Small intestine (tissue), 7 donors: ENCODE measurements around the gene PACS1. TPM values are rescaled to one million over a fixed set of nuclear protein-coding genes. Genes with fewer than 3 reads are reported as not detected.

Experiments
- DNase-seq, 2 donors: peaks; one replicate each; pipeline versions ENCODE4 v3.0.0 to v3.0.0-alpha.2; 2013
- FAIRE-seq: peaks from 2 replicates; lab custom pipeline; 2012; peaks lifted over from hg19 to GRCh38; lab: Jason Lieb, UNC
- H3K27ac ChIP-seq, 3 donors: one replicate each; pipeline ENCODE4 v1.5.1; 2013; ENCODE audit warnings: low read length in 2 of 3, mild to moderate bottlenecking in 2 of 3, control low read depth in 1 of 3, inconsistent platforms in 1 of 3, low read depth in 1 of 3, moderate library complexity in 1 of 3
- H3K27me3 ChIP-seq, 3 donors: one replicate each; pipeline ENCODE4 v1.6.1; 2013; ENCODE audit warnings: low read length in 3 of 3, inconsistent platforms in 1 of 3; ENCODE audit not compliant: control insufficient read depth in 3 of 3, insufficient read depth in 3 of 3
- H3K36me3 ChIP-seq, 3 donors: one replicate each; pipeline ENCODE4 v1.6.1; 2013; ENCODE audit warnings: low read length in 3 of 3, inconsistent platforms in 1 of 3, low read depth in 1 of 3, mild to moderate bottlenecking in 1 of 3, moderate library complexity in 1 of 3; ENCODE audit not compliant: control insufficient read depth in 3 of 3, insufficient read depth in 2 of 3
- H3K4me1 ChIP-seq, 3 donors: one replicate each; pipeline ENCODE4 v1.6.1; 2013; ENCODE audit warnings: low read length in 2 of 3, inconsistent platforms in 1 of 3, low read depth in 1 of 3, mild to moderate bottlenecking in 1 of 3, moderate library complexity in 1 of 3; ENCODE audit not compliant: control insufficient read depth in 3 of 3, insufficient read depth in 2 of 3
- H3K4me3 ChIP-seq, 3 donors: one replicate each; pipeline ENCODE4 v1.5.1; 2013; ENCODE audit warnings: low read length in 3 of 3, control low read depth in 1 of 3, inconsistent platforms in 1 of 3, low read depth in 1 of 3, mild to moderate bottlenecking in 1 of 3, moderate library complexity in 1 of 3
- H3K9me3 ChIP-seq, 2 donors: one replicate each; pipeline ENCODE4 v1.6.1; 2013; ENCODE audit warnings: low read depth in 1 of 2, low read length in 1 of 2; ENCODE audit not compliant: control insufficient read depth in 2 of 2, insufficient read depth in 1 of 2
- WGBS, 3 donors: extraction: QIAGEN DNeasy Blood & Tissue Kit; methylation state at CpG; one replicate each; pipeline ENCODE4 v1.1.7; 2013; 5-methylcytosine and 5-hydroxymethylcytosine counted together
- polyA plus RNA-seq, 4 donors: library from polyadenylated mRNA; stranded (reverse) in 3 of 4; unstranded in 1 of 4; fragments of 200-250 nt in 3 of 4; fragments of 120-200 nt in 1 of 4; gene quantifications; one replicate each; pipeline versions ENCODE4 v1.2.1 to v1.2.3, GENCODE V29; 2013
- donor health status: healthy with polysubstance abuse.
- donor health status: control.
- donor health status: control.
- donor health status: Bipolar disorder and iron deficiency.
- donor health status: healthy.

The PACS1 gene
- polyA plus RNA-seq, 4 donors, result 4.0 to 22.9 (median 10.0) TPM

- 92 to 97% (median 97%) methylated on average over 6 to 7 of the region's 7 CpGs for WGBS, 3 donors
- H3K27me3 ChIP-seq, result no peaks in the 10 kb centered on the region
- H3K9me3 ChIP-seq, result no peaks in the 10 kb centered on the region
- H3K36me3 ChIP-seq, result peaks cover 14 to 58% (median 33%) of the 10 kb centered on the region in 3 donors
- no peak overlapping the region for H3K27ac ChIP-seq
- peaks cover 2 to 17% (median 4%) of the 10 kb centered on the region in 3 donors for H3K4me1 ChIP-seq
- no peak for FAIRE-seq
- no peak overlapping the region for H3K4me3 ChIP-seq
- DNase-seq, result no peak
Measured at GRCh38 chr11:66055021-66055420, 15.1 kb upstream of the PACS1 start.

GRCh38 chr11:66056501-66056900, 13.6 kb upstream of the PACS1 start:
- Histone ChIP-seq H3K4me1 (peaks cover 0 to 8% (median 4%) of the 10 kb centered on the region in 3 donors), H3K9me3 (no peaks in the 10 kb centered on the region), H3K36me3 (peaks cover 28 to 69% (median 40%) of the 10 kb centered on the region in 3 donors), H3K27ac (no peak overlapping the region), H3K4me3 (no peak overlapping the region), H3K27me3 (no peaks in the 10 kb centered on the region)
- FAIRE-seq (no peak), DNase-seq (no peak)
- 69 to 78% (median 75%) methylated on average over 7 of the region's 7 CpGs for WGBS, 3 donors

GRCh38 chr11:66059966-66060680, 9.9 kb upstream of the PACS1 start:
- no peaks in the 10 kb centered on the region for H3K27me3 ChIP-seq
- H3K4me3 ChIP-seq, result no peak overlapping the region
- no peak overlapping the region for H3K27ac ChIP-seq
- WGBS, 3 donors, result 79 to 81% (median 80%) methylated on average over 8 of the region's 8 CpGs
- H3K9me3 ChIP-seq, result peaks cover 0 to 6% of the 10 kb centered on the region in 2 donors
- H3K36me3 ChIP-seq, result peaks cover 45 to 74% (median 57%) of the 10 kb centered on the region in 3 donors
- no peaks in the 10 kb centered on the region for H3K4me1 ChIP-seq
- FAIRE-seq (no peak), DNase-seq (no peak)

GRCh38 chr11:66061268-66061667, 8.8 kb upstream of the PACS1 start:
- H3K4me3 ChIP-seq, result no peak overlapping the region
- 79 to 83% (median 79%) methylated on average over 6 of the region's 6 CpGs for WGBS, 3 donors
- no peak overlapping the region for H3K27ac ChIP-seq
- H3K4me1 ChIP-seq, result no peaks in the 10 kb centered on the region
- FAIRE-seq, result no peak
- peaks cover 42 to 70% (median 54%) of the 10 kb centered on the region in 3 donors for H3K36me3 ChIP-seq
- no peaks in the 10 kb centered on the region for H3K27me3 ChIP-seq
- peaks cover 0 to 6% of the 10 kb centered on the region in 2 donors for H3K9me3 ChIP-seq
- DNase-seq, result no peak

GRCh38 chr11:66062408-66062807, 7.7 kb upstream of the PACS1 start:
- Histone ChIP-seq H3K4me3 (no peak overlapping the region), H3K4me1 (no peaks in the 10 kb centered on the region), H3K36me3 (peaks cover 42 to 69% (median 46%) of the 10 kb centered on the region in 3 donors), H3K27ac (no peak overlapping the region), H3K9me3 (peaks cover 0 to 6% of the 10 kb centered on the region in 2 donors), H3K27me3 (no peaks in the 10 kb centered on the region)
- WGBS, 3 donors, result 96 to 98% (median 96%) methylated on average over 2 of the region's 2 CpGs
- DNase-seq (no peak), FAIRE-seq (no peak)

- Histone ChIP-seq H3K9me3 (peaks cover 0 to 6% of the 10 kb centered on the region in 2 donors), H3K27me3 (no peaks in the 10 kb centered on the region), H3K4me3 (no peak overlapping the region), H3K27ac (no peak overlapping the region), H3K36me3 (peaks cover 38 to 70% (median 38%) of the 10 kb centered on the region in 3 donors), H3K4me1 (peaks cover 0 to 6% (median 0%) of the 10 kb centered on the region in 3 donors)
- 95 to 98% (median 98%) methylated on average over 2 of the region's 2 CpGs for whole genome bisulfite sequencing, 3 donors
- FAIRE-seq (no peak), DNase-seq (no peak)
Measured at GRCh38 chr11:66063900-66064299, 6.2 kb upstream of the PACS1 start.

- no peak overlapping the region for H3K27ac ChIP-seq
- peaks cover 32 to 70% (median 34%) of the 10 kb centered on the region in 3 donors for H3K36me3 ChIP-seq
- DNase-seq, result no peak
- H3K4me3 ChIP-seq, result no peak overlapping the region
- H3K4me1 ChIP-seq, result peaks cover 0 to 11% (median 2%) of the 10 kb centered on the region in 3 donors
- 100% methylated on average over 1 of the region's 1 CpG for WGBS, 3 donors
- H3K27me3 ChIP-seq, result no peaks in the 10 kb centered on the region
- FAIRE-seq, result no peak
- H3K9me3 ChIP-seq, result peaks cover 0 to 6% of the 10 kb centered on the region in 2 donors
Measured at GRCh38 chr11:66064571-66064970, 5.5 kb upstream of the PACS1 start.

- H3K36me3 ChIP-seq, result peaks cover 17 to 52% (median 20%) of the 10 kb centered on the region in 3 donors
- no peak for FAIRE-seq
- 61 to 68% (median 67%) methylated on average over 3 of the region's 3 CpGs for WGBS, 3 donors
Measured at GRCh38 chr11:66066751-66067150, 3.3 kb upstream of the PACS1 start.

More at GRCh38 chr11:66066751-66067150, 3.3 kb upstream of the PACS1 start:
- Histone ChIP-seq H3K27ac (peak overlapping the region in 1 of 3 donors; percentile 17), H3K27me3 (no peaks in the 10 kb centered on the region), H3K9me3 (peaks cover 0 to 6% of the 10 kb centered on the region in 2 donors), H3K4me1 (peaks cover 0 to 11% (median 4%) of the 10 kb centered on the region in 3 donors), H3K4me3 (no peak overlapping the region)
- no peak for DNase-seq
